ENCODE results near the gene FCRL5. TPM values are rescaled to one million over a fixed set of nuclear protein-coding genes. Genes with fewer than 3 reads are reported as not detected.
A peak's percentile ranks its signal among the peaks of the same experiment; 100 is the strongest.

The FCRL5 gene
- total RNA-seq, 4 donors from 2014 or later: not detected

DNA sequence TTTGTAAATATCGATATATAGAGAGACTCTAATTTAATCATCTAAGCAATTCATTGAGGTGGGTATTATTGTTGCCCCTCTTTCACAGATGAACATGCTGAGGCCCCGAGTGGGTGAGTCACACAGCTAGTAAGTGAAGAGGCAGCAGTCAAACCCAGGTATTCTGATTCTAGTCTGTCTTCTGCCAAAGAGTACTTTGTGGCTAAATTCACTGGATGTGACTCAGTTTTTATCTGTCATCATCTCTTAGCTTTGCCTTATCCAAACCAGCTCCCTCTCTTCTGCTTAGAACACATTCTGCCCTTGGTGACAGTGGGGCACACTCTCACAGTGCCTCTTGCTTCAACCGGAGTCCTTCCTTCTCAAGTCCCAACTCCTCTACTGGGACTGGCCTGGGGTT lies 11.5 kb downstream of the FCRL5 start:
- DNase-seq (ENCODE audit: low spot score in 2 of 2): no peak
- TF ChIP-seq, protein P1, sequence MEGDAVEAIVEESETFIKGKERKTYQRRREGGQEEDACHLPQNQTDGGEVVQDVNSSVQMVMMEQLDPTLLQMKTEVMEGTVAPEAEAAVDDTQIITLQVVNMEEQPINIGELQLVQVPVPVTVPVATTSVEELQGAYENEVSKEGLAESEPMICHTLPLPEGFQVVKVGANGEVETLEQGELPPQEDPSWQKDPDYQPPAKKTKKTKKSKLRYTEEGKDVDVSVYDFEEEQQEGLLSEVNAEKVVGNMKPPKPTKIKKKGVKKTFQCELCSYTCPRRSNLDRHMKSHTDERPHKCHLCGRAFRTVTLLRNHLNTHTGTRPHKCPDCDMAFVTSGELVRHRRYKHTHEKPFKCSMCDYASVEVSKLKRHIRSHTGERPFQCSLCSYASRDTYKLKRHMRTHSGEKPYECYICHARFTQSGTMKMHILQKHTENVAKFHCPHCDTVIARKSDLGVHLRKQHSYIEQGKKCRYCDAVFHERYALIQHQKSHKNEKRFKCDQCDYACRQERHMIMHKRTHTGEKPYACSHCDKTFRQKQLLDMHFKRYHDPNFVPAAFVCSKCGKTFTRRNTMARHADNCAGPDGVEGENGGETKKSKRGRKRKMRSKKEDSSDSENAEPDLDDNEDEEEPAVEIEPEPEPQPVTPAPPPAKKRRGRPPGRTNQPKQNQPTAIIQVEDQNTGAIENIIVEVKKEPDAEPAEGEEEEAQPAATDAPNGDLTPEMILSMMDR (IDR thresholded peaks at IDR 0.05): no peak
- no peak for TF ChIP-seq POLR2A (IDR thresholded peaks at IDR 0.05)
- intact Hi-C loops (cut with DNase I; ENCODE audit: low total_unique reads): no loop called here
- whole genome bisulfite sequencing, 2 donors: 75 to 80% methylated on average over 3 of the region's 3 CpGs
- H3K4me3 ChIP-seq (ENCODE audit: low read depth, poor library complexity, severe bottlenecking): no peak overlapping the region

DNA sequence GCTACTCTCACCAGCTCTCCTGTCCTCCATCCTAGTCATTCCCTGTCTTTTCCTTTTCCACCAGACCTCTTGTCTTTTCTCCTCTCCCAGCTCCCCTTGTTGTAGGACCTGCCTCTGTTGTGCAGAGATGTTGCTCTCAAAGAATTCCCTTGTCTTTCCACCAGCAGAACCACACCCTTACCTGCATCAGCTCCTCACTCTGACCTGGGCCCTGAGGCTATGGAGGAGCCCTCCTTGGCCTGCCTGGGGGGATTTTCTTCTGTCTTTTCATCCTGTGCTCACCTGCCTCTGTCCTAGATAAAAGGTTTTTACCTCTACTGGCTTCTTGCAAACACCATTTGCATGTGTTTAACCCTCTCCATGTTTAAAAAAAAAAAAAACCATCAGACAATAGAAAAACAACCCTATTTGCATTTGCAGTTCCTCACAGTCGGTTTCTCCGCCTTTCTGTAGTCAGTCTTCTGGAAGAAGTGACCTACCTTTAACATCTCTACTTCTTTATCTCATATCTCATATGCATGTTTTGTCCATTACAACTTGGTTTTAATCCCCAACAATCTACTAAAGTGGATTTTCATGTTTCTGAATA lies 12.1 kb downstream of the FCRL5 start:
- WGBS, 2 donors: 12 to 13% methylated on average over 2 of the region's 2 CpGs
- intact Hi-C loops (cut with DNase I; ENCODE audit: low total_unique reads): no loop called here
- H3K4me3 ChIP-seq (ENCODE audit: low read depth, poor library complexity, severe bottlenecking): no peak overlapping the region
- no peak for DNase-seq (ENCODE audit: low spot score in 2 of 2)
- TF ChIP-seq, protein P1 (IDR thresholded peaks at IDR 0.05): no peak
- TF ChIP-seq POLR2A (IDR thresholded peaks at IDR 0.05): no peak

DNA sequence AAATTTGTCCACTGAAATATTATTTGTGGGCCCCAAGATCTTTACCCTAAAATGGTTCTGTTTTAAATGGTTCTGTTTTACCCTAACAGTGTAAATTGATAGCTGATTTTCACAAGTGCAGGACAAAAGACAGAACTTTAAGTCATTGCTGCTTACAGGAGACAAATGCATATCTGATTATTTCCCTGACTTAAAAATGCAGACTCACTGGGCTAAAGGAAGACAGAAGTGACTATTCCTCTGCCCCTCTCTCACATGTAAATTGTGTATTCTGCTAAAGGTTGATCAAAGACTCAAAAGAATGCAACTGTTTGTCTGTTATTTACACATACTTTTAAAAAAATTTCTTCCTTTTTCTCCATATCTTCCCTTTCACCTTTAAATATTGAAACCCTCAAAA lies 12.7 kb downstream of the FCRL5 start:
- DNase-seq (ENCODE audit: low spot score in 2 of 2): no peak
- TF ChIP-seq, protein P1 (IDR thresholded peaks at IDR 0.05): no peak
- TF ChIP-seq POLR2A (IDR thresholded peaks at IDR 0.05): no peak
- H3K4me3 ChIP-seq (ENCODE audit: low read depth, poor library complexity, severe bottlenecking): no peak overlapping the region
- intact Hi-C loops (cut with DNase I; ENCODE audit: low total_unique reads): no loop called here

DNA sequence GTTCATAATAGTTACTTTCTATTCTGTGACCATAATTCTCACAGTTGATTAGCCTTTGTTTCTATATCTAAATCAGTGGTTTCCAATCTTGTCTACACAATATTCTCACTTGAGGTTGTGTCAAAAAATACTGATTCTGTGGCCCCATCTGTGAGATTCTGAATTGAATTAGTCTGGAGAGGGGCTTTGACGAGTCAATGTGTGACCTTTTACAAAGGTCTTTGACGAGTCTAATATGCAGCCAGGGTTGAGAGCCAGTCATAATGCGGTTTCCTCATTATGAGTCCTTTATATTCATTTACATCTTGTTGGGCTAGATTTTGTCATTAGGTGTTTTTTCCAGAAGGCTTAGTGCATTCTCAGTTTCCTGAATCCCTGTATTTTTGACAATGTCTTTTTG lies 19.7 kb downstream of the FCRL5 start:
- H3K4me3 ChIP-seq (ENCODE audit: low read depth, poor library complexity, severe bottlenecking): no peak overlapping the region
- intact Hi-C loops (cut with DNase I; ENCODE audit: low total_unique reads): no loop called here
- DNase-seq (ENCODE audit: low spot score in 2 of 2): no peak
- 65 to 77% methylated on average over 3 of the region's 3 CpGs for WGBS, 2 donors
- TF ChIP-seq POLR2A (IDR thresholded peaks at IDR 0.05): no peak
- TF ChIP-seq, protein P1 (IDR thresholded peaks at IDR 0.05): no peak

DNA sequence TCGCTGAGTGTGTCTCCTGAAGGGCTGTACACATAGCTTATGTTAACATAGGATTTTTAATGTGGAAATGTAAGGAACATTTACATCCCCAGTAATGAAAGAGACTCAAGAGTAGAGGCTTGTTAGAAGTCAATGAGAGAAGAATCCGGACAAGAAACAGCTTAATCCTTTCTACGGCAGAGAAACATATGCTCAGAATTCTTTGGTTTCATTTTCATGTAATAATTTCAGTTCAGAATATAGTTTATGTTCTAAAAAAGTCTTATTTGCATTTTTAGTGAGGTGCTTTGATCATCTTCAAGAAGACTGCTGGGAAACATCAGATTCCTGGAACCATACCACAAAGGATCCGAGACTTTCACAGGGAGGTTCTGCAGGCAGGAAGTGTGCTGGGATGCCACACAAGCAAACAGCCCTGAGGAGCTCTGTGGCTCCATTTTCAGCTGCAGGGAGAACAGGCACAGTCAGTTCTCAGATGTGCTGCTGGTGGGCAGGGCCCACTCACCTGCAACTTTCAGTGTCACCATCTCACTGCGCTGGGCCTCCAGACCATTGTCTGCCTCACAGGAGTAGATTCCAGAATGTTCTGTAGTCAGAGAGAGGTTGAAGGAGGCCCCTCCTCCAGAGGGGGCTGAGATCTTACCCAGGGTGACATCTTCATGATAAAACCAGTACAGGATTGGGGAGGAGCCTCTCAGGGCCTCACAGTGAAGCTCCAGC lies 28.4 kb downstream of the FCRL5 start:
- intact Hi-C loops (cut with DNase I; ENCODE audit: low total_unique reads): no loop called here
- DNase-seq (ENCODE audit: low spot score in 2 of 2): peak in 1 of 2 donors; percentile 56
- H3K4me3 ChIP-seq (ENCODE audit: low read depth, poor library complexity, severe bottlenecking): no peak overlapping the region
- WGBS, 2 donors: 69 to 71% methylated on average over 5 of the region's 5 CpGs
- TF ChIP-seq, protein P1 (IDR thresholded peaks at IDR 0.05): no peak
- no peak for TF ChIP-seq POLR2A (IDR thresholded peaks at IDR 0.05)
